ENCODE measurements around the gene CRIP1.
A peak's percentile ranks its signal among the peaks of the same experiment; 100 is the strongest.

GRCh38 chr14:105532735-105533141 is 46.1 kb downstream of the CRIP1 start:
- TF ChIP-seq POLR2A (IDR thresholded peaks at IDR 0.05) (no peak), CTCF (IDR thresholded peaks at IDR 0.05) (peak in 2 of 5 experiments; percentile 7 to 16), EP300 (IDR thresholded peaks at IDR 0.05) (no peak)

Data from tibial nerve (tissue), 4 donors.